GM19043 (cell line): ENCODE data around the gene PCDHB10.
"Not testable (repeated sequence)": the region's sequence is repeated elsewhere in the genome, so short reads cannot be mapped to it uniquely, and the experiment has no call there.

Source experiments
- ATAC-seq: cut with Tn5 transposase; IDR thresholded peaks from one replicate; pipeline ENCODE4 v1.9.1; 2021; ENCODE audit warnings: low read depth; ENCODE audit not compliant: unreplicated experiment

PCDHB10 gene

GRCh38 chr5:141192110-141192725 lies at the start of gene PCDHB10:
PCDHB10 (plus strand) TSS chr5:141192353; CDS start chr5:141192553, 200 bp downstream.
- ATAC-seq = no peak

- ATAC-seq = no peak
Observed at GRCh38 chr5:141149812-141150211, 42.3 kb upstream of the PCDHB10 start, which contains the start of gene PCDHB6. PCDHB6 (plus strand) TSS chr5:141150057; CDS start chr5:141150258, 201 bp downstream.

GRCh38 chr5:141150224-141150992 lies 41.7 kb upstream of the PCDHB10 start:
- no peak for ATAC-seq

DNA sequence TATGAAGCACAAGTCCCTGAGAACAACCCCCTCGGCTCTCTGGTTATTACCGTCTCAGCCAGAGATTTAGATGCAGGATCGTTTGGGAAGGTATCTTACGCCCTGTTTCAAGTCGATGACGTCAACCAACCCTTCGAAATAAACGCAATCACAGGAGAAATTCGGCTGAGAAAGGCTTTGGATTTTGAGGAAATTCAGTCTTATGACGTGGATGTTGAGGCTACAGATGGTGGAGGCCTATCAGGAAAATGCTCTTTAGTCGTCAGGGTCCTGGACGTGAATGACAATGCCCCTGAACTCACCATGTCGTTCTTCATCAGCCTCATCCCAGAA lies 41.2 kb upstream of the PCDHB10 start:
- ATAC-seq = no peak

- ATAC-seq = not testable (repeated sequence)
Observed at GRCh38 chr5:141151632-141152031, 40.5 kb upstream of the PCDHB10 start.

- not testable (repeated sequence) for ATAC-seq
Observed at GRCh38 chr5:141152096-141152495, 40.1 kb upstream of the PCDHB10 start.

DNA sequence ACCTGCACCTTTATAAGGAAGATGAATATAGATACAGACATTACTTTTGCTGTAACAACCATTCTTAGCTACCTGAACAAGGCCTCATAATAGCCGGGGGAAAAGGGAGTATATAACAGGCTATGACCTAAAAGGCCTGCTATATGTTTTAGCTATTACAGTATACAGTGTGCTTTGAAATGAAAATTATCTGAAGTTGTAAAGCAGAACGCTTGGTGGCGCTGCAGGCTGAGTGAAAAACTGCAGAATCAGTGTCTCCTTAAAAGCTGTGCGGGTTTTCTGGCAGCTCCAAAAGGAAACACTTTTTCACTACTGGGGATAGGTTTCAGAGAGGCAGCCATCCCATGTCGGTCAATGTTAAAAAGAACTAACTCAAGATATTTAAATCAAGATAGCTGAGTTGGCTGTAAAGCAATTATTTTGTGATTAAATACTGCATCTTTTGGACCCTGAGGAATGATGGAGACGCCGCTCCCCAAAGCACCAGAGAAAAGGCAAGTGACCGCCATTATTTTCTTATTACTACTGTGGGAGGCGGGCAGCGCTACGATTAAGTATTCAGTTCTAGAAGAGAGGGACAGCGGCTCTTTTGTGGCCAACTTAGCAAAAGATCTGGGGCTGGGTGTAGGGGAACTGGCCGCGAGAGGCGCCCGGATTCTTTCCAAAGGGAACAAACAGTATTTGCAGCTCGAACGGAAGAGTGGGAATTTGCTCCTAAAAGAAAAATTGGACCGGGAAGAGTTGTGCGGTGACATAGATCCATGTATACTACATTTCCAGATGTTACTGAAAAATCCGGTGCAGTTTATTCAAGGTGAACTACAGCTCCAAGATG lies 36.4 kb upstream of the PCDHB10 start:
- ATAC-seq = no peak

DNA sequence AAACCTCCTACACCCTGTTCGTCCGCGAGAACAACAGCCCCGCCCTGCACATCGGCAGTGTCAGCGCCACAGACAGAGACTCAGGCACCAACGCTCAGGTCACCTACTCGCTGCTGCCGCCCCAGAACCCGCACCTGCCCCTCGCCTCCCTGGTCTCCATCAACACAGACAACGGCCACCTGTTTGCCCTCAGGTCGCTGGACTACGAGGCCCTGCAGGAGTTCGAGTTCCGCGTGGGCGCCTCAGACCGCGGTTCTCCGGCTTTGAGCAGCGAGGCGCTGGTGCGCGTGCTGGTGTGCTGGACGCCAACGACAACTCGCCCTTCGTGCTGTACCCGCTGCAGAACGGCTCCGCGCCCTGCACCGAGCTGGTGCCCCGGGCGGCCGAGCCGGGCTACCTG lies 34.8 kb upstream of the PCDHB10 start:
- ATAC-seq = not testable (repeated sequence)

DNA sequence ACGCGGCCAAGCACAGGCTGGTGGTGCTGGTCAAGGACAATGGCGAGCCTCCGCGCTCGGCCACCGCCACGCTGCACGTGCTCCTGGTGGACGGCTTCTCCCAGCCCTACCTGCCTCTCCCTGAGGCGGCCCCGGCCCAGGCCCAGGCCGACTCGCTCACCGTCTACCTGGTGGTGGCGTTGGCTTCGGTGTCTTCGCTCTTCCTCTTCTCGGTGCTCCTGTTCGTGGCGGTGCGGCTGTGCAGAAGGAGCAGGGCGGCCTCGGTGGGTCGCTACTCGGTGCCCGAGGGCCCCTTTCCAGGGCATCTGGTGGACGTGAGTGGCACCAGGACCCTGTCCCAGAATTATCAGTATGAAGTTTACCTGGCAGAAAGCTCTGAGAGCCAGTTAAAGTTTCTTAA lies 34.3 kb upstream of the PCDHB10 start:
- ATAC-seq = not testable (repeated sequence)

- no peak for ATAC-seq
Observed at GRCh38 chr5:141172381-141173204, 19.6 kb upstream of the PCDHB10 start, which contains the start of gene PCDHB7. PCDHB7 (plus strand) TSS chr5:141172644; CDS start chr5:141172836, 192 bp downstream.

DNA sequence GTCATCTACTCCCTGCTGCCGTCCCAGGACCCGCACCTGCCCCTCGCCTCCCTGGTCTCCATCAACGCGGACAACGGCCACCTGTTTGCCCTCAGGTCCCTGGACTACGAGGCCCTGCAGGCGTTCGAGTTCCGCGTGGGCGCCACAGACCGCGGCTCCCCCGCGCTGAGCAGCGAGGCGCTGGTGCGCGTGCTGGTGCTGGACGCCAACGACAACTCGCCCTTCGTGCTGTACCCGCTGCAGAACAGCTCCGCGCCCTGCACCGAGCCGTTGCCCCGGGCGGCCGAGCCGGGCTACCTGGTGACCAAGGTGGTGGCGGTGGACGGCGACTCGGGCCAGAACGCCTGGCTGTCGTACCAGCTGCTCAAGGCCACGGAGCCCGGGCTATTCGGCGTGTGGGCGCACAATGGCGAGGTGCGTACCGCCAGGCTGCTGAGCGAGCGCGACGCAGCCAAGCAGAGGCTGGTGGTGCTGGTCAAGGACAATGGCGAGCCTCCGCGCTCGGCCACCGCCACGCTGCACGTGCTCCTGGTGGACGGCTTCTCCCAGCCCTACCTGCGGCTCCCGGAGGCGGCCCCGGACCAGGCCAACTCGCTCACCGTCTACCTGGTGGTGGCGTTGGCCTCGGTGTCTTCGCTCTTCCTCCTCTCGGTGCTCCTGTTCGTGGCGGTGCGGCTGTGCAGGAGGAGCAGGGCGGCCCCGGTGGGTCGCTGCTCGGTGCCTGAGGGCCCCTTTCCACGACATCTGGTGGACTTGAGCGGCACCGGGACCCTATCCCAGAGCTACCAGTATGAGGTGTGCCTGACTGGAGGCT lies 17.7 kb upstream of the PCDHB10 start:
- not testable (repeated sequence) for ATAC-seq

DNA sequence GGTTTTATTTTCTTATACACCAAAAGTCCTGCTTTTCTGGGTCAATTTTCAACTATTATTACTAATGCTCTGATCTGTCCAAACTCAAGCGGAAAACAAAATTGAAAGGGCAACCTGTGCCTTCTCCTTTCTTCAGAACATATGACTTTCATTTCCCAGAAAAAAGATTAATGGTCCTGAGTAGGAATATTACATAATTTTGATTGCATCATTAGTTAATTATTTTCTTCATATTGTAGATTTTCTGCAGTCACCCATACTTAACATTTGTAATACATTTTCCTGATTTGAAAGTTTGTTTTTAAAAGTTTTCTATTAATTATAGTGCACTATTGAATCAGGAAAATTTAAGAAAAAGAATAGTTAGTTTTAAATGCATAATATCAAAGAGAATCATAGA lies 16.2 kb upstream of the PCDHB10 start:
- no peak for ATAC-seq

GRCh38 chr5:141177577-141178191 lies 14.5 kb upstream of the PCDHB10 start, which contains the start of gene PCDHB8:
PCDHB8 (plus strand) TSS chr5:141177790; CDS start chr5:141178035, 245 bp downstream.
- ATAC-seq = not testable (repeated sequence)

- not testable (repeated sequence) for ATAC-seq
Observed at GRCh38 chr5:141179371-141179770, 12.8 kb upstream of the PCDHB10 start.

- ATAC-seq = not testable (repeated sequence)
Observed at GRCh38 chr5:141179876-141180275, 12.3 kb upstream of the PCDHB10 start.

- ATAC-seq = no peak
Observed at GRCh38 chr5:141180313-141180712, 11.8 kb upstream of the PCDHB10 start.

DNA sequence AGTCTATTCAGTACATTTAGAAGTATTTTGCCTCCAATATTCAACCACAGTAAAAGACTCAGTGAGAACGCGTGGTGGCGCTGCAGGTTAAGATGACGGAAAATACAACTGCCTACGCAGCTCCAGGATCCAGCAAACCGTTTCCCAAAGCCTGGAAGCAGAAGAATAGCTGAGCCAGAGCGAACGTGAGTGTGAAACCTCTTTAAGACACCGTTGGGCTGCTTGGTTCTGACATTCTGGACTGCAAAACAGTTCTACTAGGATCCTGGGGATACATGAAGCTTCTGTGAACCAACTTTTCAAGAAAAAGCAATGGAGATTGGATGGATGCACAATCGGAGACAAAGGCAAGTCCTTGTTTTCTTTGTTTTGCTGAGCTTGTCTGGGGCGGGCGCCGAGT lies 9.9 kb upstream of the PCDHB10 start, which contains the start of gene PCDHB16:
Gene PCDHB16, plus strand, starts transcription at position 140 of the 400 bp plus-strand sequence. Its CDS starts 173 bp downstream, at position 313.
- no peak for ATAC-seq

DNA sequence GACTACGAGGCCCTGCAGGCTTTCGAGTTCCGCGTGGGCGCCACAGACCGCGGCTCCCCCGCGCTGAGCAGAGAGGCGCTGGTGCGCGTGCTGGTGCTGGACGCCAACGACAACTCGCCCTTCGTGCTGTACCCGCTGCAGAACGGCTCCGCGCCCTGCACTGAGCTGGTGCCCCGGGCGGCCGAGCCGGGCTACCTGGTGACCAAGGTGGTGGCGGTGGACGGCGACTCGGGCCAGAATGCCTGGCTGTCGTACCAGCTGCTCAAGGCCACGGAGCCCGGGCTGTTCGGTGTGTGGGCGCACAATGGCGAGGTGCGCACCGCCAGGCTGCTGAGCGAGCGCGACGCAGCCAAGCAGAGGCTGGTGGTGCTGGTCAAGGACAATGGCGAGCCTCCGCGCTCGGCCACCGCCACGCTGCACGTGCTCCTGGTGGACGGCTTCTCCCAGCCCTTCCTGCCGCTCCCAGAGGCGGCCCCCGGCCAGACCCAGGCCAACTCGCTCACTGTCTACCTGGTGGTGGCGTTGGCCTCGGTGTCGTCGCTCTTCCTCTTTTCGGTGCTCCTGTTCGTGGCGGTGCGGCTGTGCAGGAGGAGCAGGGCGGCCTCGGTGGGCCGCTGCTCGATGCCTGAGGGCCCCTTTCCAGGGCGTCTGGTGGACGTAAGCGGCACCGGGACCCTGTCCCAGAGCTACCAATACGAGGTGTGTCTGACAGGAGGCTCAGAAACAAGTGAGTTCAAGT lies 7.9 kb upstream of the PCDHB10 start:
- ATAC-seq = not testable (repeated sequence)
